PC-3 (cell line): ENCODE data around the gene MGMT. TPM values are rescaled to one million over a fixed set of nuclear protein-coding genes. Genes with fewer than 3 reads are reported as not detected.

Source experiments
- ATAC-seq: fragments of 200-7000 bp; cut with Tn5 transposase; 2 replicates; pipeline ENCODE4 v1.9.1; 2020; ENCODE audit warnings: mild to moderate bottlenecking, moderate library complexity
- BruUV-seq: library from RNA; stranded (reverse); fragments of 400-500 nt; replicated peaks from 2 replicates; lab custom pipeline; 2021; lab: Mats Ljungman, UMichigan
- CTCF ChIA-PET: fragments of 300-600 bp; sonication (Branson Sonifier 250); formaldehyde crosslinking; loops from one replicate; lab custom pipeline; 2022; ENCODE audit warnings: antibody characterized with exemption; lab: Charles Lee
- POLR2A ChIA-PET: fragments of 300-600 bp; sonication (Branson Sonifier 250); formaldehyde crosslinking; loops from one replicate; lab custom pipeline; 2022; ENCODE audit warnings: antibody characterized with exemption; ENCODE audit not compliant: unreplicated experiment; lab: Charles Lee
- DNase-seq: peaks from one replicate; pipeline ENCODE4 v3.0.0-alpha.2; 2015
- H2AFZ ChIP-seq: fragments of 300-600 bp; sonication (generic); 2 replicates; pipeline ENCODE4 v1.6.0; 2016; ENCODE audit warnings: antibody characterized with exemption, low read length
- H3F3A ChIP-seq: fragments of 300-600 bp; sonication (generic); one replicate; pipeline ENCODE4 v1.6.0; 2017; ENCODE audit warnings: antibody characterized with exemption, low read length, control low read depth, mild to moderate bottlenecking; ENCODE audit not compliant: unreplicated experiment
- H3K27ac ChIP-seq: fragments of 300-600 bp; sonication (generic); 2 replicates; pipeline ENCODE4 v1.5.1; 2016; ENCODE audit warnings: mild to moderate bottlenecking, low read length
- H3K27me3 ChIP-seq: fragments of 300-600 bp; sonication (generic); 2 replicates; pipeline ENCODE4 v1.6.1; 2016; ENCODE audit warnings: low read length, mixed read lengths
- H3K36me3 ChIP-seq: fragments of 300-600 bp; sonication (generic); 2 replicates; pipeline ENCODE4 v1.6.1; 2016; ENCODE audit warnings: low read depth, mixed run types, low read length, mixed read lengths
- H3K4me1 ChIP-seq: fragments of 300-600 bp; sonication (generic); 2 replicates; pipeline ENCODE4 v1.5.1; 2016; ENCODE audit warnings: low read length; ENCODE audit not compliant: insufficient read depth
- H3K4me2 ChIP-seq: fragments of 300-600 bp; sonication (generic); 2 replicates; pipeline ENCODE4 v1.6.0; 2016; ENCODE audit warnings: low read length
- H3K4me3 ChIP-seq: fragments of 300-600 bp; sonication (generic); 2 replicates; pipeline ENCODE4 v1.5.1; 2016; ENCODE audit warnings: mild to moderate bottlenecking, low read length, mixed read lengths
- H3K79me2 ChIP-seq: fragments of 300-600 bp; sonication (generic); 2 replicates; pipeline ENCODE4 v1.6.1; 2017; ENCODE audit warnings: low read length, mixed read lengths
- H3K9ac ChIP-seq: fragments of 300-600 bp; sonication (generic); 2 replicates; pipeline ENCODE4 v1.6.0; 2016; ENCODE audit warnings: mild to moderate bottlenecking, low read length
- H3K9me2 ChIP-seq: fragments of 300-600 bp; sonication (generic); replicated peaks from 2 replicates; pipeline ENCODE4 v1.6.1; 2016; ENCODE audit warnings: mixed run types, low read length, mixed read lengths
- H3K9me3 ChIP-seq: fragments of 300-600 bp; sonication (generic); 2 replicates; pipeline ENCODE4 v1.6.1; 2016; ENCODE audit warnings: low read length, mixed read lengths
- H4K20me1 ChIP-seq: fragments of 300-600 bp; sonication (generic); 2 replicates; pipeline ENCODE4 v1.6.1; 2016; ENCODE audit warnings: low read length, mixed read lengths
- EZH2 ChIP-seq: fragments of 300-600 bp; sonication (generic); IDR thresholded peaks from one replicate; pipeline ENCODE4 v1.6.1; 2017; ENCODE audit warnings: antibody characterized with exemption, mild to moderate bottlenecking, low read length; ENCODE audit not compliant: unreplicated experiment
- EZH2phosphoT487 ChIP-seq: fragments of 300-600 bp; sonication (generic); IDR thresholded peaks from 2 replicates; pipeline ENCODE4 v1.6.1; 2018; ENCODE audit warnings: mild to moderate bottlenecking, antibody characterized with exemption, low read length, borderline replicate concordance
- intact Hi-C: fragments of 100-400 bp; cut with micrococcal nuclease; formaldehyde crosslinking; loops from 2 replicates; pipeline ENCODE4 v1.9.0; 2023
- total RNA-seq: library from RNA; depleted of rRNA; stranded (reverse); fragments of >200 nt; gene quantifications from 2 replicates; pipeline ENCODE4 v1.2.3, GENCODE V29; 2014
- TF ChIP-seq, protein P1 (sequence below): fragments of 300-600 bp; sonication (generic); conservative IDR thresholded peaks from 2 replicates; pipeline ENCODE4 v1.5.1; 2017; ENCODE audit warnings: antibody characterized with exemption, low read depth, mild to moderate bottlenecking, low read length

The MGMT gene
- total RNA-seq, 1 experiment from 2014 or later, result 19.8 TPM

DNA sequence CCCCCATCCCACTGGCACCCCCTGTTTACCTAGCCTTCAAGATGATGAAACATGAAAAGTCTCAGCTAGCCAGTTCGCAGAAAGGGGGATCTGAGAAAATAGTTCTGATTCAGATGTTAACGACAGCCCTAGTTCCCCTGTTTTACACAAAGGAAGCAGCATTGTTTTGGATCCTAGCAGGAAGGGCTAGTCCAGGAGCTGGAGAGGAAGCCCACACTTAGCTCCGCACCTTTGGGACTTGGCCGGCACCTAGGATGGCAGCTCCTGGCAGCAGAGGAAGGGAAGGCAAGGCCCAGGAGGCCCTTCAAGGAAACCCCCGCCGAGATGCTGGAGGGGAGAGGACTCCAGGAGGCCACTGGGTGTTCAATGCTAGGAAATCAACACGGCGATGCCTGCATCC, 29.0 kb upstream of the MGMT start:
- ATAC-seq, result no peak
- H3K27me3 ChIP-seq, result peaks cover 29% of the 10 kb centered on the region

DNA sequence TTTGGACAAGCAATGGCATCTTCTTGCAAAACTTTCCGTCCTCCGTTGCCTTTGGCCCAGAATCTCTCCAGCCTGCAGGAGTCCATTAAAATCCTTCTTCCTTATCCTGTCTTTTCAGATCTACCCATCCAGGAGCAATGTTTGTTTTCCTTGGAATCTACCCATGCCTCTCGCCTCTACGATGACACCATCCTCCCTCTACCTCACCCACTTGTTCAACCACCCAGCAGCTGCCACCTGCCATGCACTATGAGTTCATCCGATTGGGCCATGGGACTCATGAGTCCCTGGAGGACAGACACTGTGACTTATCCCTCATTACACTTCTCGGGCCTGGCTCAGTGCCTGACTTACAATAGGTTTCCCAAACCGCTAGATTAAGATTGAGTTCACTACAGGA, 26.8 kb upstream of the MGMT start:
- H3K9me2 ChIP-seq, result no peaks in the 10 kb centered on the region
- H3K4me2 ChIP-seq, result no peak overlapping the region
- no peak overlapping the region for H3K27ac ChIP-seq
- H3K9me3 ChIP-seq, result no peaks in the 10 kb centered on the region
- peaks cover 42% of the 10 kb centered on the region for H3K27me3 ChIP-seq
- H3K36me3 ChIP-seq, result no peaks in the 10 kb centered on the region
- no TSS peak for BruUV-seq
- no peak for TF ChIP-seq EZH2
- TF ChIP-seq EZH2phosphoT487, result no peak
- TF ChIP-seq, protein P1, sequence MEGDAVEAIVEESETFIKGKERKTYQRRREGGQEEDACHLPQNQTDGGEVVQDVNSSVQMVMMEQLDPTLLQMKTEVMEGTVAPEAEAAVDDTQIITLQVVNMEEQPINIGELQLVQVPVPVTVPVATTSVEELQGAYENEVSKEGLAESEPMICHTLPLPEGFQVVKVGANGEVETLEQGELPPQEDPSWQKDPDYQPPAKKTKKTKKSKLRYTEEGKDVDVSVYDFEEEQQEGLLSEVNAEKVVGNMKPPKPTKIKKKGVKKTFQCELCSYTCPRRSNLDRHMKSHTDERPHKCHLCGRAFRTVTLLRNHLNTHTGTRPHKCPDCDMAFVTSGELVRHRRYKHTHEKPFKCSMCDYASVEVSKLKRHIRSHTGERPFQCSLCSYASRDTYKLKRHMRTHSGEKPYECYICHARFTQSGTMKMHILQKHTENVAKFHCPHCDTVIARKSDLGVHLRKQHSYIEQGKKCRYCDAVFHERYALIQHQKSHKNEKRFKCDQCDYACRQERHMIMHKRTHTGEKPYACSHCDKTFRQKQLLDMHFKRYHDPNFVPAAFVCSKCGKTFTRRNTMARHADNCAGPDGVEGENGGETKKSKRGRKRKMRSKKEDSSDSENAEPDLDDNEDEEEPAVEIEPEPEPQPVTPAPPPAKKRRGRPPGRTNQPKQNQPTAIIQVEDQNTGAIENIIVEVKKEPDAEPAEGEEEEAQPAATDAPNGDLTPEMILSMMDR, result no peak
- no peaks in the 10 kb centered on the region for H3F3A ChIP-seq
- ChIA-PET POLR2A (no interaction called here), CTCF (no interaction called here)
- no peaks in the 10 kb centered on the region for H4K20me1 ChIP-seq
- H3K9ac ChIP-seq, result no peak overlapping the region
- H3K4me1 ChIP-seq, result no peaks in the 10 kb centered on the region
- ATAC-seq (no peak), DNase-seq (no peak)
- intact Hi-C loops, result no loop called here
- no peak overlapping the region for H2AFZ ChIP-seq
- no peaks in the 10 kb centered on the region for H3K79me2 ChIP-seq
- no peak overlapping the region for H3K4me3 ChIP-seq

More for the DNA sequence above, 29.0 kb upstream of the MGMT start:
- intact Hi-C loops, result no loop called here
- Histone ChIP-seq H3K4me2 (no peak overlapping the region), H3K4me1 (no peaks in the 10 kb centered on the region), H3F3A (no peaks in the 10 kb centered on the region), H3K4me3 (no peak overlapping the region), H3K9me2 (no peaks in the 10 kb centered on the region), H3K79me2 (no peaks in the 10 kb centered on the region), H2AFZ (no peak overlapping the region), H3K27ac (no peak overlapping the region), H3K9me3 (no peaks in the 10 kb centered on the region), H3K9ac (no peak overlapping the region), H4K20me1 (no peaks in the 10 kb centered on the region), H3K36me3 (no peaks in the 10 kb centered on the region)
- no peak for DNase-seq
- ChIA-PET POLR2A (no interaction called here), CTCF (no interaction called here)
- no peak for TF ChIP-seq EZH2
- TF ChIP-seq, protein P1, result no peak
- no peak for TF ChIP-seq EZH2phosphoT487
- BruUV-seq, result no TSS peak

DNA sequence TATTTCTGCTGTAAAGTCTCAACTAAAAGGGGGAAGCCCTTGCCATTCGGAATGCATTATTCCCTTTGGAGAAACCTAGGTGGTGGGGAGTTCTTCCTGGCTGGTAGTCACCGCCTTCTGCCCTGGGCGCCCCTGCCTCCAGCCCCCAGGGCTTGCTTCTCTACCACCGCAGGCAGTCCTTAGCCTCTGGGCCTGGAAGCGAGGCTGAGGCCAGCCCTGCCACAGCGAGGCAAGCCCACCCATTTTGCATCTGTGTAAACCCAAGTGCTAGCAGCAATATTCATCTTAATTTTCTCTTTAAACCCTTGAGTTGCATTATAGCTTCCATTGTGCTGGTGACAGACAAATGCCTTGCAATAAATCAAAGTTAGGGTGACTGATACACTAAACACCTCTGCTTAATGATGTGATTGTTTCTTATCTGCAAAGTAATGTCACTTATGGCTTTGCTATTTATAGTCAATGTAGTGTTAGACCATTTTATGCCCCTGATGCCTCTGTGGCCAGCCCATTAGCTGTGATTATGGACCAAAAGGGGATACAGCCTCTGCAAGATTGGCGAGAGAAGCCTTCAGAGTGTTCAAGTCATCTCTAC, 26.2 kb upstream of the MGMT start:
- Histone ChIP-seq H3K9ac (no peak overlapping the region), H3K27me3 (peaks cover 42% of the 10 kb centered on the region), H3K79me2 (no peaks in the 10 kb centered on the region), H3K4me2 (no peak overlapping the region), H3K4me1 (no peaks in the 10 kb centered on the region), H3K36me3 (no peaks in the 10 kb centered on the region), H3K27ac (no peak overlapping the region), H3K9me2 (no peaks in the 10 kb centered on the region), H2AFZ (no peak overlapping the region), H3K4me3 (no peak overlapping the region), H3K9me3 (no peaks in the 10 kb centered on the region), H4K20me1 (no peaks in the 10 kb centered on the region), H3F3A (no peaks in the 10 kb centered on the region)
- intact Hi-C loops, result no loop called here
- CTCF ChIA-PET, result no interaction called here
- POLR2A ChIA-PET, result no interaction called here
- DNase-seq (no peak), ATAC-seq (no peak)
- TF ChIP-seq EZH2 (no peak), EZH2phosphoT487 (no peak)
- TF ChIP-seq, protein P1, result no peak
- no TSS peak for BruUV-seq
